Sigmoid colon (tissue), 7 donors: ENCODE data around the gene HADH. TPM values are rescaled to one million over a fixed set of nuclear protein-coding genes. Genes with fewer than 3 reads are reported as not detected.
A peak's percentile ranks its signal among the peaks of the same experiment; 100 is the strongest.
"Not testable (repeated sequence)": the region's sequence is repeated elsewhere in the genome, so short reads cannot be mapped to it uniquely, and the experiment has no call there.

ENCODE experiments used
- DNase-seq: peaks from one replicate; pipeline ENCODE4 v3.0.0-alpha.2; 2019
- H3K27ac ChIP-seq, 4 donors: fragments of 200-600 bp; sonication (generic); one replicate each; pipeline ENCODE4 v1.5.1; 2016 to 2019; ENCODE audit warnings: mild to moderate bottlenecking in 1 of 4
- H3K27me3 ChIP-seq, 3 donors: fragments of 200-600 bp; sonication (generic); one replicate each; pipeline ENCODE4 v1.5.1; 2019; ENCODE audit warnings: mild to moderate bottlenecking in 1 of 3
- H3K36me3 ChIP-seq, 4 donors: fragments of 200-600 bp; sonication (generic); one replicate each; pipeline ENCODE4 v1.5.1; 2016 to 2019
- H3K4me1 ChIP-seq, 4 donors: fragments of 200-600 bp; sonication (generic); one replicate each; pipeline ENCODE4 v1.5.1; 2017 to 2019
- H3K4me3 ChIP-seq, 4 donors: fragments of 200-600 bp; sonication (generic); one replicate each; pipeline ENCODE4 v1.5.1; 2017 to 2019; ENCODE audit warnings: mild to moderate bottlenecking in 2 of 4, moderate library complexity in 1 of 4
- H3K9me3 ChIP-seq, 4 donors: fragments of 200-600 bp in 3 of 4; sonication (generic) in 3 of 4; one replicate each; pipeline versions ENCODE4 v1.5.1 to v1.6.1; 2013 to 2019
- CTCF ChIP-seq, 4 experiments: fragments of 450-650 bp in 3 of 4; fragments of 200-600 bp in 1 of 4; IDR thresholded peaks; one replicate each; pipeline ENCODE4 v1.5.1; 2016 to 2019; ENCODE audit warnings: antibody characterized with exemption in 4 of 4, mild to moderate bottlenecking in 3 of 4, moderate library complexity in 2 of 4
- EP300 ChIP-seq, 4 donors: sonication (generic); formaldehyde crosslinking; IDR thresholded peaks; one replicate each; pipeline ENCODE4 v1.6.1; 2017; ENCODE audit warnings: antibody characterized with exemption in 4 of 4
- POLR2A ChIP-seq, 2 donors: fragments of 450-650 bp; IDR thresholded peaks; one replicate each; pipeline ENCODE4 v1.6.1; 2016; ENCODE audit warnings: antibody characterized with exemption in 2 of 2, mild to moderate bottlenecking in 2 of 2, moderate library complexity in 2 of 2
- POLR2AphosphoS5 ChIP-seq, 4 donors: sonication (generic); formaldehyde crosslinking; IDR thresholded peaks; one replicate each; pipeline ENCODE4 v1.6.1; 2017; ENCODE audit warnings: antibody characterized with exemption in 4 of 4
- WGBS, 2 donors: extraction: QIAGEN DNeasy Blood & Tissue Kit; methylation state at CpG; one replicate each; pipeline ENCODE4 v1.1.7; 2013; 5-methylcytosine and 5-hydroxymethylcytosine counted together
- intact Hi-C: fragments of 100-400 bp; cut with DNase I; formaldehyde crosslinking; loops from one replicate; pipeline ENCODE4 v1.15.1; 2023
- polyA plus RNA-seq, 3 donors: library from polyadenylated mRNA; stranded (reverse); fragments of 200-250 nt; gene quantifications; one replicate each; pipeline ENCODE4 v1.2.3, GENCODE V29; 2013
- total RNA-seq, 4 donors: library from RNA; depleted of rRNA; stranded (reverse); fragments of >200 nt; gene quantifications; one replicate each; pipeline ENCODE4 v1.1.0, GENCODE V29; 2016
- donor health status: healthy with polysubstance abuse.
- donor health status: Bipolar disorder and iron deficiency.
- donor health status: healthy.

Gene HADH
- total and polyA plus RNA-seq, 7 donors: 46.6 to 229 (median 99.6) TPM

GRCh38 chr4:108006361-108006760 lies 16.7 kb downstream of the HADH start:
- intact Hi-C loops: no loop called here
- Histone ChIP-seq H3K4me3 (no peak overlapping the region), H3K4me1 (peaks cover 0 to 40% (median 19%) of the 10 kb centered on the region in 4 donors), H3K9me3 (no peaks in the 10 kb centered on the region), H3K27me3 (no peaks in the 10 kb centered on the region), H3K36me3 (peaks cover 0 to 11% (median 4%) of the 10 kb centered on the region in 4 donors), H3K27ac (no peak overlapping the region)
- no peak for DNase-seq
- TF ChIP-seq POLR2AphosphoS5 (IDR thresholded peaks at IDR 0.05): no peak
- TF ChIP-seq POLR2A (IDR thresholded peaks at IDR 0.05): no peak
- TF ChIP-seq EP300 (IDR thresholded peaks at IDR 0.05): no peak
- no peak for TF ChIP-seq CTCF (IDR thresholded peaks at IDR 0.05)

GRCh38 chr4:108007984-108008383 lies 18.3 kb downstream of the HADH start:
- H3K27ac ChIP-seq: no peak overlapping the region
- no peak for DNase-seq
- TF ChIP-seq CTCF (IDR thresholded peaks at IDR 0.05) (no peak), POLR2A (IDR thresholded peaks at IDR 0.05) (no peak), POLR2AphosphoS5 (IDR thresholded peaks at IDR 0.05) (no peak), EP300 (IDR thresholded peaks at IDR 0.05) (no peak)
- 97 to 98% methylated on average over 7 of the region's 7 CpGs for WGBS, 2 donors
- H3K36me3 ChIP-seq: peaks cover 0 to 18% (median 6%) of the 10 kb centered on the region in 4 donors
- H3K27me3 ChIP-seq: no peaks in the 10 kb centered on the region
- intact Hi-C loops: no loop called here
- H3K4me1 ChIP-seq: peaks cover 0 to 37% (median 19%) of the 10 kb centered on the region in 4 donors
- H3K9me3 ChIP-seq: no peaks in the 10 kb centered on the region
- H3K4me3 ChIP-seq: no peak overlapping the region

- no peaks in the 10 kb centered on the region for H3K27me3 ChIP-seq
- peaks cover 0 to 29% (median 16%) of the 10 kb centered on the region in 4 donors for H3K4me1 ChIP-seq
- intact Hi-C loops: no loop called here
- whole genome bisulfite sequencing, 2 donors: 95 to 96% methylated on average over 2 of the region's 2 CpGs
- peaks cover 0 to 18% (median 6%) of the 10 kb centered on the region in 4 donors for H3K36me3 ChIP-seq
- no peak overlapping the region for H3K4me3 ChIP-seq
- H3K9me3 ChIP-seq: no peaks in the 10 kb centered on the region
- DNase-seq: no peak
- H3K27ac ChIP-seq: no peak overlapping the region
- TF ChIP-seq EP300 (IDR thresholded peaks at IDR 0.05): no peak
- no peak for TF ChIP-seq POLR2AphosphoS5 (IDR thresholded peaks at IDR 0.05)
- TF ChIP-seq CTCF (IDR thresholded peaks at IDR 0.05): no peak
- no peak for TF ChIP-seq POLR2A (IDR thresholded peaks at IDR 0.05)
Measured at GRCh38 chr4:108008721-108009120, 19.0 kb downstream of the HADH start.

- H3K4me3 ChIP-seq: no peak overlapping the region
- H3K36me3 ChIP-seq: peaks cover 0 to 30% (median 8%) of the 10 kb centered on the region in 4 donors
- WGBS, 2 donors: 98% methylated on average over 2 of the region's 2 CpGs
- no peaks in the 10 kb centered on the region for H3K27me3 ChIP-seq
- peaks cover 0 to 19% (median 3%) of the 10 kb centered on the region in 4 donors for H3K4me1 ChIP-seq
- peak overlapping the region in 2 of 4 donors; percentile 22 to 42 for H3K27ac ChIP-seq
- intact Hi-C loops: no loop called here
- TF ChIP-seq POLR2A (IDR thresholded peaks at IDR 0.05) (no peak), EP300 (IDR thresholded peaks at IDR 0.05) (no peak), CTCF (IDR thresholded peaks at IDR 0.05) (no peak), POLR2AphosphoS5 (IDR thresholded peaks at IDR 0.05) (no peak)
- no peaks in the 10 kb centered on the region for H3K9me3 ChIP-seq
- no peak for DNase-seq
Measured at GRCh38 chr4:108010167-108010566, 20.5 kb downstream of the HADH start.

- DNase-seq, H3K27ac ChIP-seq, intact Hi-C loops, H3K9me3 ChIP-seq, H3K27me3 ChIP-seq, H3K4me1 ChIP-seq, H3K4me3 ChIP-seq: not testable (repeated sequence)
- 96% methylated on average over 5 of the region's 5 CpGs for WGBS, 2 donors
- peaks cover 0 to 51% (median 24%) of the 10 kb centered on the region in 4 donors for H3K36me3 ChIP-seq
Measured at GRCh38 chr4:108012382-108012781, 22.7 kb downstream of the HADH start.
